ENCODE measurements around the gene MYCBP2.
A peak's percentile ranks its signal among the peaks of the same experiment; 100 is the strongest.

MYCBP2 gene

GRCh38 chr13:77333594-77333993, 6.7 kb upstream of the MYCBP2 start:
- Histone ChIP-seq H3K36me3 (replicated peaks in 1 of 2; ENCODE audit: control insufficient read depth in 2 of 2, insufficient read depth in 2 of 2, low read length in 2 of 2) (no peaks in the 10 kb centered on the region), H3K27ac (replicated peaks; ENCODE audit: low read length) (no peak overlapping the region), H3K9ac (ENCODE audit: low read depth, low read length, poor library complexity) (no peak overlapping the region), H2BK120ac (ENCODE audit: low read depth, low read length) (no peak overlapping the region), H3K79me1 (ENCODE audit: low read depth, low read length) (no peaks in the 10 kb centered on the region), H2BK5ac (ENCODE audit: low read length) (no peak overlapping the region), H4K91ac (ENCODE audit: low read depth, low read length, poor library complexity) (no peak overlapping the region), H2BK12ac (ENCODE audit: low read length) (no peak overlapping the region), H3K4me2 (ENCODE audit: insufficient read depth, low read length, poor library complexity, severe bottlenecking) (no peak overlapping the region), H3K18ac (ENCODE audit: low read length) (no peak overlapping the region), H3K27me3 (ENCODE audit: control insufficient read depth in 3 of 3, insufficient read depth in 3 of 3, low read depth in 1 of 3, low read length in 3 of 3) (peaks cover 0 to 15% (median 0%) of the 10 kb centered on the region in 3 experiments), H3K9me3 (replicated peaks in 1 of 2; ENCODE audit: control insufficient read depth in 2 of 2, insufficient read depth in 1 of 2, low read depth in 1 of 2, low read length in 2 of 2) (no peaks in the 10 kb centered on the region), H2BK15ac (ENCODE audit: low read length) (no peak overlapping the region), H4K8ac (ENCODE audit: low read depth, low read length) (no peak overlapping the region), H3K14ac (ENCODE audit: low read length) (no peak overlapping the region), H3K4ac (ENCODE audit: low read length) (no peak overlapping the region), H2AK5ac (ENCODE audit: low read depth, low read length) (no peak overlapping the region), H2AFZ (ENCODE audit: low read length) (no peak overlapping the region), H3K23ac (ENCODE audit: low read depth, low read length, poor library complexity) (no peak overlapping the region), H3K4me3 (ENCODE audit: low read length in 2 of 2) (no peak overlapping the region), H3K4me1 (ENCODE audit: control insufficient read depth in 2 of 2, insufficient read depth in 1 of 2, low read depth in 1 of 2, low read length in 2 of 2) (peaks cover 0 to 4% of the 10 kb centered on the region in 2 donors)
- DNase-seq (ENCODE audit: low spot score), result no peak
- WGBS, 2 donors (ENCODE audit: extremely low coverage in 2 of 2, insufficient read length in 2 of 2, insufficient replicate concordance in 1 of 2), result no CpG with 5 or more reads among the region's 4 CpGs

GRCh38 chr13:77331421-77331820, 4.5 kb upstream of the MYCBP2 start:
- Histone ChIP-seq H2AK5ac (ENCODE audit: low read depth, low read length) (no peak overlapping the region), H2AFZ (ENCODE audit: low read length) (no peak overlapping the region), H3K4me1 (ENCODE audit: control insufficient read depth in 2 of 2, insufficient read depth in 1 of 2, low read depth in 1 of 2, low read length in 2 of 2) (peaks cover 0 to 5% of the 10 kb centered on the region in 2 donors), H3K9ac (ENCODE audit: low read depth, low read length, poor library complexity) (no peak overlapping the region), H3K23ac (ENCODE audit: low read depth, low read length, poor library complexity) (no peak overlapping the region), H3K27me3 (ENCODE audit: control insufficient read depth in 3 of 3, insufficient read depth in 3 of 3, low read depth in 1 of 3, low read length in 3 of 3) (peaks cover 0 to 24% (median 0%) of the 10 kb centered on the region in 3 experiments), H3K14ac (ENCODE audit: low read length) (no peak overlapping the region), H4K91ac (ENCODE audit: low read depth, low read length, poor library complexity) (no peak overlapping the region), H2BK15ac (ENCODE audit: low read length) (no peak overlapping the region), H3K4ac (ENCODE audit: low read length) (no peak overlapping the region), H3K4me2 (ENCODE audit: insufficient read depth, low read length, poor library complexity, severe bottlenecking) (no peak overlapping the region), H2BK12ac (ENCODE audit: low read length) (no peak overlapping the region), H3K36me3 (replicated peaks in 1 of 2; ENCODE audit: control insufficient read depth in 2 of 2, insufficient read depth in 2 of 2, low read length in 2 of 2) (no peaks in the 10 kb centered on the region), H4K8ac (ENCODE audit: low read depth, low read length) (no peak overlapping the region), H3K4me3 (ENCODE audit: low read length in 2 of 2) (no peak overlapping the region), H3K79me1 (ENCODE audit: low read depth, low read length) (no peaks in the 10 kb centered on the region), H3K27ac (replicated peaks; ENCODE audit: low read length) (no peak overlapping the region), H3K18ac (ENCODE audit: low read length) (no peak overlapping the region), H3K9me3 (replicated peaks in 1 of 2; ENCODE audit: control insufficient read depth in 2 of 2, insufficient read depth in 1 of 2, low read depth in 1 of 2, low read length in 2 of 2) (no peaks in the 10 kb centered on the region), H2BK5ac (ENCODE audit: low read length) (no peak overlapping the region), H2BK120ac (ENCODE audit: low read depth, low read length) (no peak overlapping the region)
- no CpG with 5 or more reads among the region's 2 CpGs for WGBS, 2 donors (ENCODE audit: extremely low coverage in 2 of 2, insufficient read length in 2 of 2, insufficient replicate concordance in 1 of 2)
- no peak for DNase-seq (ENCODE audit: low spot score)

DNA sequence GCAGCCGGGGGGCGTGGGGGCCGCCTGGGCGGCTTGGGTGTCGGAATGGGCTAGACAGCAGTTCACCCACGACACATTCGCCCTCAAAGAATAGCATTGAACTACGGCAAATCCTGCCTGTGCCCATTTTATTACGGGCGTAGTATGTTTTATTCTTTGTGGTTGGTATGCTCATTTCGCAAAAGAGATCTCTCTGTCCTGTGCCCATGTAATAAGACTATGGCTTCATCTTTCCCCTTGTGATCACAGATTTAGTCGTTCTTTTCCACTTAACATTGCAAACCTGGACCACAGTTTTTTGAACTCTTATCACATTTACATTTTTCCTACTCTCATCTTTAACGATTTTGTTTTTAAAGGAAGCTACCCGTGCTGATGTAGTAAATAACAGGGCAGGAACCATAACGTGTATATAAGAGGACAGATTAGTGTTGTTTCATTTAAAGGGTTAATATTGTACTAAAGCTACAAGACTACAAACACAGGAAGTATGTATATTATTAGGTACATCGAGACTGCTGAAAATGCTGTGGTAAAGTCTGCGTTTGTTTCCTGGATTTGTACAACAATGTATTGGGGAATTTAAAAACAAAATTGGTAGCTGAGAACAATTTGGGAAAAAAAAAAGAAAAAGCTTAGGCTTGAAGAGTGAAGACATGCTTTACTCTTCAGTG, 3.2 kb upstream of the MYCBP2 start:
- H3K27ac ChIP-seq (replicated peaks; ENCODE audit: low read length), result peak overlapping the region; percentile 88
- no peak overlapping the region for H3K14ac ChIP-seq (ENCODE audit: low read length)
- H4K8ac ChIP-seq (ENCODE audit: low read depth, low read length), result no peak overlapping the region
- no peak overlapping the region for H3K4ac ChIP-seq (ENCODE audit: low read length)
- DNase-seq (ENCODE audit: low spot score), result no peak
- H2BK12ac ChIP-seq (ENCODE audit: low read length), result no peak overlapping the region
- H4K91ac ChIP-seq (ENCODE audit: low read depth, low read length, poor library complexity), result no peak overlapping the region
- peaks cover 5% of the 10 kb centered on the region for H3K79me1 ChIP-seq (ENCODE audit: low read depth, low read length)
- H3K9me3 ChIP-seq (replicated peaks in 1 of 2; ENCODE audit: control insufficient read depth in 2 of 2, insufficient read depth in 1 of 2, low read depth in 1 of 2, low read length in 2 of 2), result no peaks in the 10 kb centered on the region
- WGBS, 2 donors (ENCODE audit: extremely low coverage in 2 of 2, insufficient read length in 2 of 2, insufficient replicate concordance in 1 of 2), result no CpG with 5 or more reads among the region's 17 CpGs
- H2BK120ac ChIP-seq (ENCODE audit: low read depth, low read length), result no peak overlapping the region
- peak overlapping the region; percentile 84 to 91 for H3K4me3 ChIP-seq (ENCODE audit: low read length in 2 of 2)
- peak overlapping the region; percentile 40 for H2BK5ac ChIP-seq (ENCODE audit: low read length)
- H3K18ac ChIP-seq (ENCODE audit: low read length), result peak overlapping the region; percentile 86
- peak overlapping the region; percentile 98 for H2BK15ac ChIP-seq (ENCODE audit: low read length)
- peak overlapping the region; percentile 88 for H3K4me2 ChIP-seq (ENCODE audit: insufficient read depth, low read length, poor library complexity, severe bottlenecking)
- no peak overlapping the region for H3K23ac ChIP-seq (ENCODE audit: low read depth, low read length, poor library complexity)
- no peaks in the 10 kb centered on the region for H3K36me3 ChIP-seq (replicated peaks in 1 of 2; ENCODE audit: control insufficient read depth in 2 of 2, insufficient read depth in 2 of 2, low read length in 2 of 2)
- peak overlapping the region; percentile 99 for H2AFZ ChIP-seq (ENCODE audit: low read length)
- H2AK5ac ChIP-seq (ENCODE audit: low read depth, low read length), result no peak overlapping the region
- peaks cover 0 to 21% (median 0%) of the 10 kb centered on the region in 3 experiments for H3K27me3 ChIP-seq (ENCODE audit: control insufficient read depth in 3 of 3, insufficient read depth in 3 of 3, low read depth in 1 of 3, low read length in 3 of 3)
- H3K9ac ChIP-seq (ENCODE audit: low read depth, low read length, poor library complexity), result peak overlapping the region; percentile 86
- peaks cover 1 to 9% of the 10 kb centered on the region in 2 donors for H3K4me1 ChIP-seq (ENCODE audit: control insufficient read depth in 2 of 2, insufficient read depth in 1 of 2, low read depth in 1 of 2, low read length in 2 of 2)

DNA sequence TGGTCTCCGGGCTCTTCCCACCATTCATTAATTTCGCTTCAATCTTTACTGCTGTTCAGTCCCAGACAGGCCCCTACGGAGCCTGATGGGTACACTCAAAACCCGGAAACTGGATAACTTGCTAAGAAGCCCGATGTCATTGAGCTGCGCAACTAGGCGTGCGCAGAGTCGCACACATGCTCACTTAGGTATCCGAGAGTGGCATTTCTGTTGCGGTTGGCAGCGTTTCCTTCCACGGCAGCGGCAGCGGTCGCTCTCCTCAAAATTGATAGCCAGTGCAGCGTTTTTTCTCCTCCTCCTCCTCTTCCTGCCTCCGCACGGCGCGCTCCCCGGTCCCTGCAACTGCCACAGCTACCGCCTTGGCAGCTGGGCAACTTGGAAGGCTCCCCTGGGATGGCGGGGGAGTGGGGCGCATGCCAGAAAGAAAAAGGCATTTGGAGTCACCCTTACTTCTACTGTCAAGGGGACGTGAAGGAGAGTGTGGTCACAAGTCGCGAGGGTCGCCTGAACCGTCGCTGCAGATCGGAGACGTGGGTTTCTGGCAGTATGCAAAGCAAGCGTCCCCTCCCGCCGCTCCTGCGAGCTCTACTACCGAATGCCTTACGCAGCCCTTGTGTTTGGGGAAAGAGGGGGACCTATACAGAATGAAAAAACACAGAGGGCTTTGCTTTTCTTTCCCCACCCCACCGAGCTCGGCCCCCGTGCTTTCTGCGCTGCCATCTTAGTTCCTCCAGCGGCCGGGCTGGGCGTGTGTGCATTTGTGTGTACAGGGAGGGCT, 2.4 kb upstream of the MYCBP2 start:
- H4K91ac ChIP-seq (ENCODE audit: low read depth, low read length, poor library complexity), result no peak overlapping the region
- no peak overlapping the region for H2BK120ac ChIP-seq (ENCODE audit: low read depth, low read length)
- H2AK5ac ChIP-seq (ENCODE audit: low read depth, low read length), result no peak overlapping the region
- DNase-seq (ENCODE audit: low spot score), result peak; percentile 91
- peaks cover 0 to 18% (median 0%) of the 10 kb centered on the region in 3 experiments for H3K27me3 ChIP-seq (ENCODE audit: control insufficient read depth in 3 of 3, insufficient read depth in 3 of 3, low read depth in 1 of 3, low read length in 3 of 3)
- peaks cover 3 to 10% of the 10 kb centered on the region in 2 donors for H3K4me1 ChIP-seq (ENCODE audit: control insufficient read depth in 2 of 2, insufficient read depth in 1 of 2, low read depth in 1 of 2, low read length in 2 of 2)
- H2BK15ac ChIP-seq (ENCODE audit: low read length), result peak overlapping the region; percentile 98
- no CpG with 5 or more reads among the region's 46 CpGs for WGBS, 2 donors (ENCODE audit: extremely low coverage in 2 of 2, insufficient read length in 2 of 2, insufficient replicate concordance in 1 of 2)
- no peaks in the 10 kb centered on the region for H3K9me3 ChIP-seq (replicated peaks in 1 of 2; ENCODE audit: control insufficient read depth in 2 of 2, insufficient read depth in 1 of 2, low read depth in 1 of 2, low read length in 2 of 2)
- H3K23ac ChIP-seq (ENCODE audit: low read depth, low read length, poor library complexity), result no peak overlapping the region
- H3K14ac ChIP-seq (ENCODE audit: low read length), result no peak overlapping the region
- peak overlapping the region; percentile 86 for H3K18ac ChIP-seq (ENCODE audit: low read length)
- no peaks in the 10 kb centered on the region for H3K36me3 ChIP-seq (replicated peaks in 1 of 2; ENCODE audit: control insufficient read depth in 2 of 2, insufficient read depth in 2 of 2, low read length in 2 of 2)
- H3K4me2 ChIP-seq (ENCODE audit: insufficient read depth, low read length, poor library complexity, severe bottlenecking), result peak overlapping the region; percentile 88
- H3K9ac ChIP-seq (ENCODE audit: low read depth, low read length, poor library complexity), result peak overlapping the region; percentile 86
- no peak overlapping the region for H3K4ac ChIP-seq (ENCODE audit: low read length)
- peak overlapping the region; percentile 88 for H3K27ac ChIP-seq (replicated peaks; ENCODE audit: low read length)
- H2BK12ac ChIP-seq (ENCODE audit: low read length), result no peak overlapping the region
- no peak overlapping the region for H4K8ac ChIP-seq (ENCODE audit: low read depth, low read length)
- H2BK5ac ChIP-seq (ENCODE audit: low read length), result peak overlapping the region; percentile 40
- H3K79me1 ChIP-seq (ENCODE audit: low read depth, low read length), result peaks cover 5% of the 10 kb centered on the region
- peak overlapping the region; percentile 99 for H2AFZ ChIP-seq (ENCODE audit: low read length)
- peak overlapping the region; percentile 84 to 91 for H3K4me3 ChIP-seq (ENCODE audit: low read length in 2 of 2)

Data from neuronal stem cell (in vitro differentiated cells).